ENCODE measurements around the gene ZNF157. TPM values are rescaled to one million over a fixed set of nuclear protein-coding genes. Genes with fewer than 3 reads are reported as not detected.

Gene ZNF157
- total RNA-seq (2021; fragmentation: NEBNext Ultra II Directional; extraction: Animal tissue kit (Norgen Biotek cat#: 25700)) = 2.0 and 2.2 TPM in 2 replicates
- 0.47 and 0.67 TPM in 2 replicates for polyA plus RNA-seq (2011; rRNA removed)
- 0.85 TPM for polyA plus RNA-seq (2011; cell fraction: cytosol; rRNA removed)
- polyA plus RNA-seq (2011; cell fraction: nucleus; rRNA removed) = 0.81 TPM
- polyA plus RNA-seq (2012, experiment 1 of 2) = 0.81 to 1.4 TPM (median 0.91 TPM) in 4 replicates
- polyA plus RNA-seq (2012, experiment 2 of 2) = 0.14 TPM
- polyA plus RNA-seq (2013, experiment 1 of 2) = 0.71 TPM
- polyA plus RNA-seq (2013, experiment 2 of 2) = 0.74 TPM
- polyA minus RNA-seq (2011; rRNA and poly(A)+ RNA removed) = 2.6 and 3.1 TPM in 2 replicates
- polyA minus RNA-seq (2011; cell fraction: cytosol; rRNA and poly(A)+ RNA removed) = 0.44 TPM
- 1.7 TPM for polyA minus RNA-seq (2011; cell fraction: nucleus; rRNA and poly(A)+ RNA removed)
- long read RNA-seq, experiment 1, partial matches to known transcripts = 0 of 2 reads
- long read RNA-seq, experiment 1, other reads (novel, unspliced or antisense) = 2 of 2 reads
- long read RNA-seq, experiment 2, partial matches to known transcripts = 0 of 1 reads
- long read RNA-seq, experiment 2, other reads (novel, unspliced or antisense) = 1 of 1 reads

GRCh38 chrX:47370278-47370677 is at the start of gene ZNF157:
Gene ZNF157 (plus strand): TSS chrX:47370578. CDS start chrX:47370669, 91 bp downstream.
- Histone ChIP-seq H3K27me3 (replicated peaks in 1 of 4; ENCODE audit: control insufficient read depth in 3 of 4, extremely low read depth in 1 of 4, insufficient read depth in 3 of 4, low read length in 3 of 4) (no peaks in the 10 kb centered on the region), H2BK20ac (ENCODE audit: low read length) (no peak within 1 kb of the TSS), H3K79me2 (ENCODE audit: control insufficient read depth in 1 of 2, insufficient read depth in 2 of 2, low read length in 2 of 2) (no peaks in the 10 kb centered on the region), H4K8ac (ENCODE audit: extremely low read depth, insufficient read depth, low read length) (no peak within 1 kb of the TSS; the same call in 1 of the 2 replicates), H2BK12ac (ENCODE audit: low read depth, low read length) (no peak within 1 kb of the TSS), H3K23me2 (ENCODE audit: low read depth, low read length) (peaks cover 3% of the 10 kb centered on the region; the same call in 1 of the 2 replicates), H4K5ac (ENCODE audit: insufficient read length, low read depth, low read length) (no peak within 1 kb of the TSS), H2AFZ (ENCODE audit: low read length) (no peak within 1 kb of the TSS), H2BK120ac (replicated peaks; ENCODE audit: low read depth, low read length) (no peak within 1 kb of the TSS), H2BK15ac (ENCODE audit: low read length) (no peak within 1 kb of the TSS), H3K9me3 (ENCODE audit: insufficient read depth in 2 of 2, low read depth in 1 of 2, low read length in 1 of 2) (no peaks in the 10 kb centered on the region), H3K36me3 (ENCODE audit: control insufficient read depth in 2 of 4, insufficient read depth in 4 of 4, low read length in 3 of 4) (no peaks in the 10 kb centered on the region), H3K4ac (replicated peaks; ENCODE audit: insufficient read length, low read depth, low read length) (no peak within 1 kb of the TSS), H3K56ac (replicated peaks; ENCODE audit: insufficient read length, low read depth, low read length) (no peak within 1 kb of the TSS), H3K4me1 (replicated peaks in 1 of 4; ENCODE audit: control insufficient read depth in 3 of 4, insufficient read depth in 4 of 4, low read length in 3 of 4) (no peaks in the 10 kb centered on the region), H3K23ac (ENCODE audit: insufficient read length) (no peak within 1 kb of the TSS), H2AK5ac (ENCODE audit: low read depth, low read length) (no peak within 1 kb of the TSS), H3K4me2 (ENCODE audit: insufficient read depth in 1 of 2, low read depth in 2 of 2, low read length in 2 of 2) (no peak within 1 kb of the TSS), H3K14ac (ENCODE audit: insufficient read length) (no peak within 1 kb of the TSS), H4K91ac (replicated peaks; ENCODE audit: insufficient read length, low read length) (no peak within 1 kb of the TSS), H3K79me1 (ENCODE audit: low read depth, low read length) (no peaks in the 10 kb centered on the region), H3K9ac (replicated peaks in 1 of 4; ENCODE audit: extremely low read depth in 1 of 4, low read depth in 3 of 4, low read length in 3 of 4) (no peak within 1 kb of the TSS), H3K27ac (ENCODE audit: low read depth, low read length) (no peak within 1 kb of the TSS), H2BK5ac (ENCODE audit: low read depth, low read length) (no peak within 1 kb of the TSS), H3K18ac (ENCODE audit: extremely low read depth, low read length) (no peak within 1 kb of the TSS), H4K20me1 (replicated peaks in 1 of 2; ENCODE audit: control insufficient read depth in 1 of 2, insufficient read depth in 2 of 2, low read length in 2 of 2) (no peaks in the 10 kb centered on the region), H3K4me3 (ENCODE audit: extremely low read depth in 1 of 4, insufficient read depth in 2 of 4, low read depth in 3 of 4, low read length in 4 of 4) (no peak within 1 kb of the TSS)
- WGBS, 2 experiments (ENCODE audit: extremely low coverage in 1 of 2, insufficient coverage in 1 of 2, insufficient read length in 1 of 2, insufficient replicate concordance in 2 of 2, low coverage in 1 of 2, low lambda C conversion rate in 2 of 2, missing lambda C conversion rate in 1 of 2) = 89% methylated on average over 2 of the region's 3 CpGs; no CpG with 5 or more reads in 1 of the 2 experiments
- DNase-seq (ENCODE audit: low read depth in 1 of 2, low spot score in 2 of 2) (no peak), FAIRE-seq (no peak)
- CTCF ChIA-PET (ENCODE audit: partially characterized antibody) = interaction anchor here (1.6 to 2.5 kb wide), 3 partner anchors 15 to 169 kb away, joined by 4 to 14 read pairs (median 4); no protein-coding TSS in a partner anchor
- POLR2A ChIA-PET (ENCODE audit: partially characterized antibody) = no interaction called here
